Lower lobe of right lung (tissue), 2 donors: ENCODE measurements around the gene TSSK2. TPM values are rescaled to one million over a fixed set of nuclear protein-coding genes. Genes with fewer than 3 reads are reported as not detected.
A peak's percentile ranks its signal among the peaks of the same experiment; 100 is the strongest.

ENCODE experiments used
- ATAC-seq, 2 donors: fragments of 200-7000 bp; cut with Tn5 transposase; one replicate each; pipeline ENCODE4 v1.9.1; 2020 to 2022; ENCODE audit warnings: mild to moderate bottlenecking in 2 of 2, moderate library complexity in 2 of 2
- DNase-seq: peaks from one replicate; pipeline ENCODE4 v3.0.0-alpha.2; 2020
- H3K27ac ChIP-seq: fragments of 200-600 bp; one replicate; pipeline ENCODE4 v1.8.0; 2022
- H3K27me3 ChIP-seq: fragments of 200-600 bp; one replicate; pipeline ENCODE4 v1.8.0; 2022; ENCODE audit warnings: low read depth
- H3K36me3 ChIP-seq: fragments of 200-600 bp; one replicate; pipeline ENCODE4 v1.8.0; 2022; ENCODE audit warnings: mild to moderate bottlenecking
- H3K4me1 ChIP-seq: fragments of 200-600 bp; one replicate; pipeline ENCODE4 v1.8.0; 2022
- H3K4me3 ChIP-seq: fragments of 200-600 bp; one replicate; pipeline ENCODE4 v1.8.0; 2022; ENCODE audit warnings: mild to moderate bottlenecking
- H3K9me3 ChIP-seq: fragments of 200-600 bp; one replicate; pipeline ENCODE4 v1.8.0; 2022
- intact Hi-C: fragments of 100-400 bp; cut with DNase I; formaldehyde crosslinking; loops from one replicate; pipeline ENCODE4 v1.11.0; 2022
- total RNA-seq: library from RNA; stranded (reverse); fragmentation: NEBNext Ultra II Directional; extraction: Animal tissue kit (Norgen Biotek cat#: 25700); gene quantifications from one replicate; pipeline ENCODE4 v1.2.1, GENCODE V29; 2021
- TF ChIP-seq, protein P1 (sequence below): fragments of 200-600 bp; IDR thresholded peaks from one replicate; pipeline ENCODE4 v1.8.0; 2022; ENCODE audit warnings: antibody characterized with exemption, mild to moderate bottlenecking
- donor health status: DM: no; HTN: yes; CAD: no; lungs with severe emphysema.

Gene TSSK2
- total RNA-seq, 1 donor from 2014 or later, result not detected

- ATAC-seq (peak; percentile 97 to 98), DNase-seq (peak; percentile 97)
- peak within 1 kb of the TSS; percentile 95 for H3K27ac ChIP-seq
- TF ChIP-seq, protein P1, sequence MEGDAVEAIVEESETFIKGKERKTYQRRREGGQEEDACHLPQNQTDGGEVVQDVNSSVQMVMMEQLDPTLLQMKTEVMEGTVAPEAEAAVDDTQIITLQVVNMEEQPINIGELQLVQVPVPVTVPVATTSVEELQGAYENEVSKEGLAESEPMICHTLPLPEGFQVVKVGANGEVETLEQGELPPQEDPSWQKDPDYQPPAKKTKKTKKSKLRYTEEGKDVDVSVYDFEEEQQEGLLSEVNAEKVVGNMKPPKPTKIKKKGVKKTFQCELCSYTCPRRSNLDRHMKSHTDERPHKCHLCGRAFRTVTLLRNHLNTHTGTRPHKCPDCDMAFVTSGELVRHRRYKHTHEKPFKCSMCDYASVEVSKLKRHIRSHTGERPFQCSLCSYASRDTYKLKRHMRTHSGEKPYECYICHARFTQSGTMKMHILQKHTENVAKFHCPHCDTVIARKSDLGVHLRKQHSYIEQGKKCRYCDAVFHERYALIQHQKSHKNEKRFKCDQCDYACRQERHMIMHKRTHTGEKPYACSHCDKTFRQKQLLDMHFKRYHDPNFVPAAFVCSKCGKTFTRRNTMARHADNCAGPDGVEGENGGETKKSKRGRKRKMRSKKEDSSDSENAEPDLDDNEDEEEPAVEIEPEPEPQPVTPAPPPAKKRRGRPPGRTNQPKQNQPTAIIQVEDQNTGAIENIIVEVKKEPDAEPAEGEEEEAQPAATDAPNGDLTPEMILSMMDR, result no peak
- no peaks in the 10 kb centered on the region for H3K27me3 ChIP-seq
- peaks cover 10% of the 10 kb centered on the region for H3K36me3 ChIP-seq
- peaks cover 45% of the 10 kb centered on the region for H3K4me1 ChIP-seq
- peak within 1 kb of the TSS; percentile 68 for H3K4me3 ChIP-seq
- intact Hi-C loops, result no loop called here
- H3K9me3 ChIP-seq, result no peaks in the 10 kb centered on the region
Observed at GRCh38 chr22:19122143-19122751, 8.9 kb upstream of the TSSK2 start, which contains the start of gene DGCR2. DGCR2 (minus strand) TSS chr22:19122412; CDS start chr22:19122206, 206 bp downstream.

GRCh38 chr22:19122752-19123492 is 8.2 kb upstream of the TSSK2 start:
- Histone ChIP-seq H3K9me3 (no peaks in the 10 kb centered on the region), H3K27ac (peak overlapping the region; percentile 95), H3K36me3 (peaks cover 9% of the 10 kb centered on the region), H3K27me3 (no peaks in the 10 kb centered on the region), H3K4me3 (peak overlapping the region; percentile 68), H3K4me1 (peaks cover 40% of the 10 kb centered on the region)
- DNase-seq (no peak), ATAC-seq (peak; percentile 30 to 43)
- intact Hi-C loops, result no loop called here
- TF ChIP-seq, protein P1, result no peak

- ATAC-seq, result no peak
- Histone ChIP-seq H3K36me3 (no peaks in the 10 kb centered on the region), H3K9me3 (no peaks in the 10 kb centered on the region), H3K4me1 (peaks cover 30% of the 10 kb centered on the region), H3K4me3 (no peak overlapping the region), H3K27me3 (no peaks in the 10 kb centered on the region), H3K27ac (no peak overlapping the region)
- TF ChIP-seq, protein P1, result no peak
- intact Hi-C loops, result no loop called here
- no peak for DNase-seq
Observed at GRCh38 chr22:19123936-19124335, 7.2 kb upstream of the TSSK2 start.

- Histone ChIP-seq H3K9me3 (no peaks in the 10 kb centered on the region), H3K4me1 (peaks cover 25% of the 10 kb centered on the region), H3K27me3 (no peaks in the 10 kb centered on the region), H3K4me3 (no peak overlapping the region), H3K27ac (no peak overlapping the region), H3K36me3 (no peaks in the 10 kb centered on the region)
- TF ChIP-seq, protein P1, result no peak
- DNase-seq (no peak), ATAC-seq (no peak)
- intact Hi-C loops, result no loop called here
Observed at GRCh38 chr22:19124377-19124776, 6.7 kb upstream of the TSSK2 start.

DNA sequence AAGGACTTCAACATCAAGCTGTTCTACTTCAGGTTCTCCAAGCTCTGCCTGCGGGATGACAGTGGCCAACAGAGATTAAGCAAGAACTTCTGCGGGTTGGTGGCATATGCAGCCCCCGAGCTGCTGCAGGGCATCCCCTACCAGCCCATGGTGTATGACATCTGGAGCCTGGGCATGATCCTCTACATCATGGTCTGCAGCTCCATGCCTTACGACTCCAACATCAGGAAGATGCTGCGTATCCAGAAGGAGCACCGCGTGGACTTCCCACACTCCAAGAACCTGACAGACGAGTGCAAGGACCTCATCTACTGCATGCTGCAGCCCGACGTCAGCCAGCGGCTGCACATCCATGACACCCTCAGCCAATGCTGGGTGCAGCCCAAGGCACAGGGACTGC is 6.1 kb upstream of the TSSK2 start:
- peaks cover 19% of the 10 kb centered on the region for H3K4me1 ChIP-seq
- no peaks in the 10 kb centered on the region for H3K36me3 ChIP-seq
- ATAC-seq (no peak), DNase-seq (no peak)
- H3K4me3 ChIP-seq, result no peak overlapping the region
- intact Hi-C loops, result no loop called here
- no peaks in the 10 kb centered on the region for H3K9me3 ChIP-seq
- no peak overlapping the region for H3K27ac ChIP-seq
- H3K27me3 ChIP-seq, result no peaks in the 10 kb centered on the region
- TF ChIP-seq, protein P1, result no peak
